Measurements from ENCODE around the gene FAM120A. TPM values are rescaled to one million over a fixed set of nuclear protein-coding genes. Genes with fewer than 3 reads are reported as not detected.

Gene FAM120A
- total and polyA plus RNA-seq, 9 of the 15 experiments (the other 6 are each of a cell fraction or from before 2014, with no cell fraction given), result 8.7 to 71.0 (median 42.2) TPM

DNA sequence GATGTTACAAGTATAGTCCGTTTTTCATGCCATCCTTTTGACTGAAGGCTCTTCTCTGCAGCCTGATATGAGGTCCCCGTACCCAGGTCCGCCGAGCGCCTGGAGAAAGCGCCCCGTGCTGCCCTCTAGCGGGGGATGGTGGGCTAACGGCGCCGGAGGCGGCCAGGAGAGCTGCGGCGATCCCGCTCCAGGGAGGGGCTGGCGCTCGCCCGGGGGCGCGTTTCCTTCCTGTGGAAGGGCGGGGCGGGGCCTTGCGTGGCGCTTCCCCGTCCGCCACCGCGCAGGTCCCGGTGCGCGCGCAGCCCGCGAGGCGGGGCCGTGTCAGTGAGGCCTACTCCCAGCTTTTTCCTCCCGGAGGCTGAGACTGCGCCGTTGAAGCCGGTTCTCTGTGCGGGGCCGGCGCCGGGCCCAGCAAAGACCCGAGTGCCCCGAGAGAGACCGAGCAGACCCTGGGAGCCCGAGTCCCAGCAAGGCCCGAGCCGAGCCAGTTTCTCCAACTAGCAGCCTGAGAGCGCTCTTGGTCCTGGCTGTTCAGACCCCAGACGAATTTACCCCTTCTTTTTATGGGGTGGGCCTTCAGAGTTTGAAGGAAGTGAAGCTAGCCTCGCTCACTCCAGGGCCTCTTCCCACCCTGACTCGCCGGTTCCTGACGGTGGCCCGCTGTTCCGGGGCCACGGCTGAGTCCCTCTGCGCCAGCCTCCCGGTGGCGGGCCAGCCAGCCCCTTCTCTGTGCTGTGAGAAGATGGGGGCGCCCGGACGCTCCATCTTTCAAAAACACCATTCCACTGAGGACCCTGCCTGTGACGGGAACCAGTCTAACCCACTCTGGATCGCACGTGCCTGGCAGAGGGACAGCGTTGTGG, 115.2 kb downstream of the FAM120A start (continued):
- TF ChIP-seq ELF1 (tag; IDR thresholded peaks at IDR 0.05) (peak; percentile 75), MEF2D (tag; conservative IDR thresholded peaks at IDR 0.05; ENCODE audit: low read depth) (no peak), TRIM28 (IDR thresholded peaks at IDR 0.05) (no peak), SMARCC2 (IDR thresholded peaks at IDR 0.05; ENCODE audit: low read depth) (no peak), SIRT6 (IDR thresholded peaks at IDR 0.05; ENCODE audit: low read depth, low read length) (no peak), SMARCA4 (IDR thresholded peaks at IDR 0.05) (no peak), THRAP3 (IDR thresholded peaks at IDR 0.05; ENCODE audit: borderline replicate concordance) (no peak), SRSF7 (optimal IDR thresholded peaks at IDR 0.05; ENCODE audit: low read depth, low read length) (no peak), TSC22D4 (tag; IDR thresholded peaks at IDR 0.05) (no peak), CBX2 (IDR thresholded peaks at IDR 0.05; ENCODE audit: insufficient read depth, low read length, poor library complexity, severe bottlenecking) (no peak), NR4A1 (CRISPR knock-in tag; IDR thresholded peaks at IDR 0.05) (0 out of 2 replicates have a peak, but pooled peaks have one; percentile 46), NR4A1 (tag; IDR thresholded peaks at IDR 0.05) (no peak)
- TF ChIP-seq, protein P1, sequence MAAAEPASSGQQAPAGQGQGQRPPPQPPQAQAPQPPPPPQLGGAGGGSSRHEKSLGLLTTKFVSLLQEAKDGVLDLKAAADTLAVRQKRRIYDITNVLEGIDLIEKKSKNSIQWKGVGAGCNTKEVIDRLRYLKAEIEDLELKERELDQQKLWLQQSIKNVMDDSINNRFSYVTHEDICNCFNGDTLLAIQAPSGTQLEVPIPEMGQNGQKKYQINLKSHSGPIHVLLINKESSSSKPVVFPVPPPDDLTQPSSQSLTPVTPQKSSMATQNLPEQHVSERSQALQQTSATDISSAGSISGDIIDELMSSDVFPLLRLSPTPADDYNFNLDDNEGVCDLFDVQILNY (CRISPR knock-in tag; IDR thresholded peaks at IDR 0.05), result no peak
